Fibroblast of lung (primary cell): ENCODE data around the gene RRAS2. TPM values are rescaled to one million over a fixed set of nuclear protein-coding genes. Genes with fewer than 3 reads are reported as not detected.

Experiments
- DNase-seq, 2 donors: peaks; one replicate each; pipeline versions ENCODE4 v3.0.0 to v3.0.0-alpha.2; 2010; ENCODE audit warnings: low read depth in 2 of 2
- H2AFZ ChIP-seq: 2 replicates; pipeline ENCODE4 v1.5.1; 2012; ENCODE audit warnings: low read length, control low read depth, inconsistent platforms
- H3K27ac ChIP-seq: 2 replicates; pipeline ENCODE4 v1.5.1; 2011; ENCODE audit warnings: low read length, control low read depth; ENCODE audit not compliant: insufficient read depth
- H3K27me3 ChIP-seq: 2 replicates; pipeline ENCODE4 v1.5.1; 2011; ENCODE audit warnings: mild to moderate bottlenecking, low read length; ENCODE audit not compliant: control insufficient read depth, insufficient read depth
- H3K36me3 ChIP-seq: 2 replicates; pipeline ENCODE4 v1.5.1; 2011; ENCODE audit warnings: low read length; ENCODE audit not compliant: control insufficient read depth, insufficient read depth
- H3K4me1 ChIP-seq: 2 replicates; pipeline ENCODE4 v1.5.1; 2011; ENCODE audit warnings: low read length; ENCODE audit not compliant: control insufficient read depth, insufficient read depth; ENCODE audit errors: extremely low read depth
- H3K4me2 ChIP-seq: 2 replicates; pipeline ENCODE4 v1.5.1; 2011; ENCODE audit warnings: low read length, control low read depth; ENCODE audit not compliant: insufficient read depth; ENCODE audit errors: extremely low read depth
- H3K4me3 ChIP-seq, 4 experiments: fragments of 200-600 bp in 1 of 4; sonication (generic) in 1 of 4; replicated peaks in 1 of 4; 2 replicates each; pipeline ENCODE4 v1.5.1; 2011 to 2016; ENCODE audit warnings: low read length in 4 of 4, low read depth in 3 of 4, mild to moderate bottlenecking in 3 of 4, control low read depth in 2 of 4, inconsistent platforms in 1 of 4, mixed read lengths in 1 of 4; ENCODE audit not compliant: insufficient read depth in 1 of 4; ENCODE audit errors: control extremely low read depth in 1 of 4
- H3K79me2 ChIP-seq: 2 replicates; pipeline ENCODE4 v1.5.1; 2012; ENCODE audit warnings: mild to moderate bottlenecking, low read length, inconsistent platforms; ENCODE audit not compliant: control insufficient read depth, insufficient read depth
- H3K9ac ChIP-seq: 2 replicates; pipeline ENCODE4 v1.5.1; 2011; ENCODE audit warnings: mild to moderate bottlenecking, low read length, control low read depth; ENCODE audit not compliant: insufficient read depth
- H3K9me3 ChIP-seq: 2 replicates; pipeline ENCODE4 v1.5.1; 2012; ENCODE audit warnings: low read depth, low read length; ENCODE audit not compliant: control insufficient read depth, insufficient read depth
- H4K20me1 ChIP-seq: 2 replicates; pipeline ENCODE4 v1.5.1; 2011; ENCODE audit warnings: low read length; ENCODE audit not compliant: control insufficient read depth, insufficient read depth; ENCODE audit errors: extremely low read depth
- CTCF ChIP-seq, 2 donors: IDR thresholded peaks in 1 of 2; conservative IDR thresholded peaks in 1 of 2; 1 replicate in 1 of 2; 2 replicates in 1 of 2; pipeline ENCODE4 v1.5.1; 2011 to 2012; ENCODE audit warnings: low read length in 2 of 2, control low read depth in 1 of 2, inconsistent platforms in 1 of 2, low read depth in 1 of 2, mild to moderate bottlenecking in 1 of 2
- EZH2 ChIP-seq: IDR thresholded peaks from 2 replicates; pipeline ENCODE4 v1.5.1; 2012; ENCODE audit warnings: low read length, control low read depth, mild to moderate bottlenecking; ENCODE audit errors: missing control alignments
- polyA plus RNA-seq, 2 donors: library from polyadenylated mRNA; depleted of rRNA in 1 of 2; stranded (reverse) in 1 of 2; unstranded in 1 of 2; fragments of >200 nt; gene quantifications; 2 replicates each; pipeline ENCODE4 v1.2.1, GENCODE V29; 2011 to 2012; ENCODE audit warnings: missing spikeins in 1 of 2
- total RNA-seq: library from RNA; depleted of rRNA; stranded (reverse); fragments of >200 nt; gene quantifications from 2 replicates; pipeline ENCODE4 v1.2.1, GENCODE V29; 2014

RRAS2 gene
- total and polyA plus RNA-seq, 2 donors (not counting 1 experiment from before 2014, with no cell fraction given): 160 to 178 TPM

GRCh38 chr11:14245444-14245843 lies 113.5 kb downstream of the RRAS2 start:
- no peak for DNase-seq
- no peak overlapping the region for H2AFZ ChIP-seq
- H3K79me2 ChIP-seq: no peaks in the 10 kb centered on the region
- no peak overlapping the region for H3K27ac ChIP-seq
- no peak overlapping the region for H3K4me2 ChIP-seq
- no peaks in the 10 kb centered on the region for H3K36me3 ChIP-seq
- H3K27me3 ChIP-seq: peaks cover 5% of the 10 kb centered on the region
- no peak overlapping the region for H3K9ac ChIP-seq
- no peaks in the 10 kb centered on the region for H3K4me1 ChIP-seq
- no peak overlapping the region for H3K4me3 ChIP-seq
- TF ChIP-seq EZH2 (no peak), CTCF (conservative IDR thresholded peaks at IDR 0.05 in 1 of 2, IDR thresholded peaks at IDR 0.05 in 1 of 2; ENCODE audit: low read depth in 1 of 2, low read length in 2 of 2) (no peak)
- H4K20me1 ChIP-seq: no peaks in the 10 kb centered on the region
- H3K9me3 ChIP-seq: no peaks in the 10 kb centered on the region

GRCh38 chr11:14244926-14245325 lies 114.1 kb downstream of the RRAS2 start:
- H3K4me2 ChIP-seq: no peak overlapping the region
- no peaks in the 10 kb centered on the region for H3K36me3 ChIP-seq
- H3K4me3 ChIP-seq: no peak overlapping the region
- no peak for TF ChIP-seq CTCF (conservative IDR thresholded peaks at IDR 0.05 in 1 of 2, IDR thresholded peaks at IDR 0.05 in 1 of 2; ENCODE audit: low read depth in 1 of 2, low read length in 2 of 2)
- no peak for TF ChIP-seq EZH2
- DNase-seq: no peak
- no peaks in the 10 kb centered on the region for H3K9me3 ChIP-seq
- H3K4me1 ChIP-seq: no peaks in the 10 kb centered on the region
- no peak overlapping the region for H3K9ac ChIP-seq
- no peaks in the 10 kb centered on the region for H4K20me1 ChIP-seq
- H3K79me2 ChIP-seq: no peaks in the 10 kb centered on the region
- H2AFZ ChIP-seq: no peak overlapping the region
- peaks cover 5% of the 10 kb centered on the region for H3K27me3 ChIP-seq
- H3K27ac ChIP-seq: no peak overlapping the region

- Histone ChIP-seq H3K79me2 (no peaks in the 10 kb centered on the region), H3K4me1 (no peaks in the 10 kb centered on the region), H4K20me1 (no peaks in the 10 kb centered on the region), H2AFZ (no peak overlapping the region), H3K27me3 (peaks cover 3% of the 10 kb centered on the region), H3K36me3 (no peaks in the 10 kb centered on the region), H3K4me2 (no peak overlapping the region), H3K9ac (no peak overlapping the region), H3K4me3 (no peak overlapping the region), H3K9me3 (no peaks in the 10 kb centered on the region), H3K27ac (no peak overlapping the region)
- TF ChIP-seq CTCF (conservative IDR thresholded peaks at IDR 0.05 in 1 of 2, IDR thresholded peaks at IDR 0.05 in 1 of 2; ENCODE audit: low read depth in 1 of 2, low read length in 2 of 2): no peak
- TF ChIP-seq EZH2: no peak
- DNase-seq: no peak
Measured at GRCh38 chr11:14242733-14243132, 116.2 kb downstream of the RRAS2 start.
